Measurements from ENCODE around the gene SAG.

The SAG gene

GRCh38 chr2:233358335-233358734, 50.7 kb downstream of the SAG start:
- Mint-ChIP-seq H3K4me1 (peaks cover 57% of the 10 kb centered on the region), H3K27ac (no peak overlapping the region), H3K36me3 (ENCODE audit: low read depth) (peaks cover 13% of the 10 kb centered on the region), H3K9me3 (peaks cover 2% of the 10 kb centered on the region), H3K27me3 (ENCODE audit: low read depth) (no peaks in the 10 kb centered on the region), H3K4me3 (peak overlapping the region in 2 of 3 experiments; percentile 40 to 60)
- TF ChIP-seq CTCF (IDR thresholded peaks at IDR 0.05; ENCODE audit: unreplicated experiment in 3 of 3): no peak

- Mint-ChIP-seq H3K4me1 (peaks cover 52% of the 10 kb centered on the region), H3K27me3 (ENCODE audit: low read depth) (no peaks in the 10 kb centered on the region), H3K27ac (no peak overlapping the region), H3K36me3 (ENCODE audit: low read depth) (peaks cover 19% of the 10 kb centered on the region), H3K4me3 (peak overlapping the region in 1 of 3 experiments; percentile 60), H3K9me3 (peaks cover 6% of the 10 kb centered on the region)
- TF ChIP-seq CTCF (IDR thresholded peaks at IDR 0.05; ENCODE audit: unreplicated experiment in 3 of 3): no peak
Measured at GRCh38 chr2:233358947-233359346, 51.3 kb downstream of the SAG start.

GRCh38 chr2:233359823-233360222, 52.2 kb downstream of the SAG start:
- peak overlapping the region in 1 of 3 experiments; percentile 23 for H3K27ac Mint-ChIP-seq
- H3K4me3 Mint-ChIP-seq: no peak overlapping the region
- peaks cover 27% of the 10 kb centered on the region for H3K36me3 Mint-ChIP-seq (ENCODE audit: low read depth)
- no peaks in the 10 kb centered on the region for H3K27me3 Mint-ChIP-seq (ENCODE audit: low read depth)
- TF ChIP-seq CTCF (IDR thresholded peaks at IDR 0.05; ENCODE audit: unreplicated experiment in 3 of 3): no peak
- peaks cover 6% of the 10 kb centered on the region for H3K9me3 Mint-ChIP-seq
- H3K4me1 Mint-ChIP-seq: peaks cover 51% of the 10 kb centered on the region

- Mint-ChIP-seq H3K9me3 (peaks cover 6% of the 10 kb centered on the region), H3K4me3 (no peak overlapping the region), H3K27ac (peak overlapping the region; percentile 17 to 59 (median 34)), H3K36me3 (ENCODE audit: low read depth) (peaks cover 28% of the 10 kb centered on the region), H3K4me1 (peaks cover 44% of the 10 kb centered on the region), H3K27me3 (ENCODE audit: low read depth) (no peaks in the 10 kb centered on the region)
- no peak for TF ChIP-seq CTCF (IDR thresholded peaks at IDR 0.05; ENCODE audit: unreplicated experiment in 3 of 3)
Measured at GRCh38 chr2:233360771-233361176, 53.2 kb downstream of the SAG start.

GRCh38 chr2:233361297-233361696, 53.7 kb downstream of the SAG start:
- Mint-ChIP-seq H3K36me3 (ENCODE audit: low read depth) (peaks cover 33% of the 10 kb centered on the region), H3K27me3 (ENCODE audit: low read depth) (no peaks in the 10 kb centered on the region), H3K4me1 (peaks cover 39% of the 10 kb centered on the region), H3K4me3 (no peak overlapping the region), H3K9me3 (peaks cover 6% of the 10 kb centered on the region), H3K27ac (peak overlapping the region in 2 of 3 experiments; percentile 34 to 59)
- TF ChIP-seq CTCF (IDR thresholded peaks at IDR 0.05; ENCODE audit: unreplicated experiment in 3 of 3): no peak

- no peaks in the 10 kb centered on the region for H3K27me3 Mint-ChIP-seq (ENCODE audit: low read depth)
- H3K36me3 Mint-ChIP-seq (ENCODE audit: low read depth): peaks cover 37% of the 10 kb centered on the region
- no peak overlapping the region for H3K4me3 Mint-ChIP-seq
- TF ChIP-seq CTCF (IDR thresholded peaks at IDR 0.05; ENCODE audit: unreplicated experiment in 3 of 3): no peak
- H3K4me1 Mint-ChIP-seq: peaks cover 29% of the 10 kb centered on the region
- no peak overlapping the region for H3K27ac Mint-ChIP-seq
- peaks cover 6% of the 10 kb centered on the region for H3K9me3 Mint-ChIP-seq
Measured at GRCh38 chr2:233362742-233363141, 55.1 kb downstream of the SAG start.

All from nephron (organoid).